NB4 (cell line): ENCODE data around the gene NIN.

Source experiments
- DNase-seq: peaks from one replicate; pipeline ENCODE4 v3.0.0; 2010; ENCODE audit warnings: low read depth
- H3K4me3 ChIP-seq: one replicate; pipeline ENCODE4 v1.5.1; 2011; ENCODE audit warnings: mild to moderate bottlenecking, low read depth, low read length, moderate library complexity
- CTCF ChIP-seq: IDR thresholded peaks from one replicate; pipeline ENCODE4 v1.5.1; 2012; ENCODE audit warnings: low read depth, low read length
- MAX ChIP-seq: IDR thresholded peaks from 2 replicates; pipeline ENCODE4 v1.6.1; 2011; ENCODE audit warnings: low read depth, low read length
- MYC ChIP-seq: IDR thresholded peaks from 2 replicates; pipeline ENCODE4 v1.6.1; 2011; ENCODE audit warnings: low read depth, low read length
- POLR2A ChIP-seq: IDR thresholded peaks from 2 replicates; pipeline ENCODE4 v1.6.1; 2011; ENCODE audit warnings: mild to moderate bottlenecking; ENCODE audit not compliant: insufficient read length; ENCODE audit errors: extremely low read depth

Gene NIN

GRCh38 chr14:50677527-50678063, 153.4 kb downstream of the NIN start:
- peak; percentile 66 for DNase-seq
- peak overlapping the region; percentile 16 for H3K4me3 ChIP-seq

GRCh38 chr14:50676814-50677516, 154.0 kb downstream of the NIN start:
- DNase-seq: no peak
- no peak for TF ChIP-seq POLR2A
- TF ChIP-seq MAX: no peak
- TF ChIP-seq CTCF: no peak
- no peak for TF ChIP-seq MYC
- no peak overlapping the region for H3K4me3 ChIP-seq

More at GRCh38 chr14:50677527-50678063, 153.4 kb downstream of the NIN start:
- TF ChIP-seq MYC: no peak
- TF ChIP-seq MAX: no peak
- TF ChIP-seq POLR2A: no peak
- no peak for TF ChIP-seq CTCF

- DNase-seq: no peak
- TF ChIP-seq CTCF (no peak), MYC (no peak), POLR2A (no peak), MAX (no peak)
- H3K4me3 ChIP-seq: no peak overlapping the region
These were observed 155.4 kb downstream of the NIN start for GRCh38 chr14:50675597-50675996.

GRCh38 chr14:50670866-50671256, 160.1 kb downstream of the NIN start:
- H3K4me3 ChIP-seq: no peak overlapping the region
- DNase-seq: no peak
- TF ChIP-seq MYC (no peak), CTCF (no peak), POLR2A (no peak), MAX (no peak)

- H3K4me3 ChIP-seq: no peak overlapping the region
- TF ChIP-seq MYC (no peak), MAX (no peak)
- DNase-seq: no peak
These were observed 160.6 kb downstream of the NIN start for GRCh38 chr14:50670196-50670865.
